Activated CD4-positive, alpha-beta memory T cell treated with anti-CD3 and anti-CD28 coated beads, Interleukin-2, amount 10 ng/mL, durations not matched to agents 7 days and 5 days (primary cell): ENCODE measurements around the gene DOCK7. TPM values are rescaled to one million over a fixed set of nuclear protein-coding genes. Genes with fewer than 3 reads are reported as not detected.
"Not testable (repeated sequence)": the region's sequence is repeated elsewhere in the genome, so short reads cannot be mapped to it uniquely, and the experiment has no call there.

ENCODE experiments used
- CTCF ChIA-PET: fragments of 350-600 bp; sonication (Branson Sonifier 250); formaldehyde crosslinking; loops from one replicate; lab custom pipeline; 2021; ENCODE audit warnings: antibody characterized with exemption, inconsistent platforms; lab: Charles Lee
- POLR2A ChIA-PET: fragments of 350-600 bp; sonication (Branson Sonifier 250); formaldehyde crosslinking; loops from one replicate; lab custom pipeline; 2021; ENCODE audit warnings: antibody characterized with exemption; lab: Charles Lee
- DNase-seq: peaks from one replicate; pipeline ENCODE4 v3.0.0-alpha.2; 2020
- H3K27ac Mint-ChIP-seq: one replicate; pipeline ENCODE4 v1.8.0; 2021; ENCODE audit warnings: mild to moderate bottlenecking, mixed read lengths
- H3K27me3 Mint-ChIP-seq: one replicate; pipeline ENCODE4 v1.8.0; 2021; ENCODE audit warnings: mixed read lengths
- H3K36me3 Mint-ChIP-seq: one replicate; pipeline ENCODE4 v1.8.0; 2021; ENCODE audit warnings: low read depth, mixed read lengths
- H3K4me1 Mint-ChIP-seq: one replicate; pipeline ENCODE4 v1.8.0; 2021; ENCODE audit warnings: mixed read lengths
- H3K4me3 Mint-ChIP-seq: one replicate; pipeline ENCODE4 v1.8.0; 2021; ENCODE audit warnings: mild to moderate bottlenecking, mixed read lengths
- H3K9me3 Mint-ChIP-seq: one replicate; pipeline ENCODE4 v1.8.0; 2021; ENCODE audit warnings: mixed read lengths
- total RNA-seq, 2 experiments: library from RNA; stranded (reverse); gene quantifications; one replicate each; pipeline ENCODE4 v1.2.3, GENCODE V29; 2021

The DOCK7 gene
- total RNA-seq, 2 experiments from 2014 or later: 7.6 to 13.5 TPM

DNA sequence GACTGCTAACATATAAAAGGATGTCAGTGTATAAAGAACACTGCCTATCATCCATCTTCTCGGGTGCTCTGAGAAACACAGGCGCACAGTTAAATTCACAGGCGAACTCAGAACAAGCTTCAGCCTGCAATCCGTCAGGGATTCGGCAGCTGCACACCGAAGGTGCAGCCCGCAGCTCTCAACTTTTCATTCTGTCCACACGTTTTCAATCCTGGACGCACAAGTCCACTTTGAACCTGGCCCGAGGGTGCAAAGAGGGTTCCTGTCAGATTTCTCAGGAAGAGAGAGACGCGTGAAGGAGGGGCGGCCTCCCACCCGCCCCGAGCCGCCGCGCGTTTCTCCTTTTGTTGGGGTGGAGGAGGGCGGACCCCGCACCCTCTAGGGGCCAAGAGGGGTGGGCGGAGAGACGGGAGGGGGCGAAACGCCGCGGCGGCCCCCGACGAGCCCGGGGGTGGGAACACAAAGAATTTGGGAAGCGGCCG lies 724 bp downstream of the DOCK7 start:
- ChIA-PET CTCF (no interaction called here), POLR2A (no interaction called here)
- H3K27ac Mint-ChIP-seq: peak overlapping the region; percentile 33
- no peaks in the 10 kb centered on the region for H3K27me3 Mint-ChIP-seq
- no peaks in the 10 kb centered on the region for H3K36me3 Mint-ChIP-seq
- H3K9me3 Mint-ChIP-seq: no peaks in the 10 kb centered on the region
- peak; percentile 26 for DNase-seq
- H3K4me1 Mint-ChIP-seq: peaks cover 30% of the 10 kb centered on the region
- H3K4me3 Mint-ChIP-seq: peak overlapping the region; percentile 87

DNA sequence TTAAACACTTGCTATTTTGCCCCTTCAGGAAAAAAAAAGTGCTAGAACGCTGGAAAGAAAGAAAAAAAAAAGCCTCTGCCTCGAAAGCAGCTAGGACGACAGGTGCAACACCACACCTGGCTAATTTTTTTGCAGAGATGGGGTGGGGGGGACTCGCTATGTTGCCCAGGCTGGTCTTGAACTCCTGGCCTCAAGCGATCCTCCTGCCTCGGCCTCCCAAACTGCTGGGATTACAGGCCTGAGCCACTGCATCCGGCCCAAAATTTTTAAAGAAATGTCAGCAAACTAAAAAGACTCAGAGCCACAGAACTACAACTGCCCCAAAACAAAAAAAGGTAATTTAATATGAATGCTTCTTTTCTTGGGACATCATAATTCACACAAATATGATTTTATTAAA lies 1.4 kb downstream of the DOCK7 start:
- CTCF ChIA-PET: interaction anchor here (0.7 kb wide), 1 partner anchor 262 kb away, joined by 3 read pairs; no protein-coding TSS in a partner anchor
- no peak for DNase-seq
- no peak overlapping the region for H3K27ac Mint-ChIP-seq

DNA sequence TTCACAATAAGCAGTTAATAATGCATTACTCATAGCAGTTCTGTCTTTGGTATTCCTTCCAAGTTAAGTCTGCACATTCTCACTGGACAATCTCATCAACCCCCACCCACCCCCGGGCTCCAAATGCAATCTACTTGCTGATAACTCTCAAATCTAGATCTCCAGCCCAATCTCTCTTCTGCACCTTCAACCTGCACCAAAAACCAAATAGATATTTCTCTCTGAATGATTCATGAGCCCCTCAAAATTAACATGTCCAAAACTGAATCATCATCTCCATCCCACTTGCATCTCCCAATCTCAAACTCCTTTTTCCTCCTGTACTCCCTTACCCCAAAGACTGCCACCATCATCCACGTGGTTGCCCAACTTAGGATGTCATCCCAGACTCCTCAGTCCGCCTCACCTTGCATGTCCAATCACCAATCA lies 2.7 kb downstream of the DOCK7 start:
- Mint-ChIP-seq H3K27me3 (no peaks in the 10 kb centered on the region), H3K4me1 (peaks cover 30% of the 10 kb centered on the region), H3K4me3 (no peak overlapping the region), H3K9me3 (no peaks in the 10 kb centered on the region), H3K36me3 (no peaks in the 10 kb centered on the region), H3K27ac (no peak overlapping the region)
- ChIA-PET CTCF (no interaction called here), POLR2A (no interaction called here)
- no peak for DNase-seq

More for the DNA sequence above, 1.4 kb downstream of the DOCK7 start:
- POLR2A ChIA-PET: no interaction called here
- H3K4me3 Mint-ChIP-seq: peak overlapping the region; percentile 87
- H3K9me3 Mint-ChIP-seq: no peaks in the 10 kb centered on the region
- H3K4me1 Mint-ChIP-seq: peaks cover 30% of the 10 kb centered on the region
- H3K27me3 Mint-ChIP-seq: no peaks in the 10 kb centered on the region
- no peaks in the 10 kb centered on the region for H3K36me3 Mint-ChIP-seq

- H3K27ac Mint-ChIP-seq: no peak overlapping the region
- no peaks in the 10 kb centered on the region for H3K36me3 Mint-ChIP-seq
- DNase-seq: no peak
- no peak overlapping the region for H3K4me3 Mint-ChIP-seq
- H3K9me3 Mint-ChIP-seq: no peaks in the 10 kb centered on the region
- CTCF ChIA-PET: no interaction called here
- peaks cover 14% of the 10 kb centered on the region for H3K4me1 Mint-ChIP-seq
- POLR2A ChIA-PET: no interaction called here
- H3K27me3 Mint-ChIP-seq: no peaks in the 10 kb centered on the region
Observed at GRCh38 chr1:62682531-62682930, 5.7 kb downstream of the DOCK7 start.

- H3K36me3 Mint-ChIP-seq, H3K27ac Mint-ChIP-seq, DNase-seq, CTCF ChIA-PET, POLR2A ChIA-PET, H3K4me3 Mint-ChIP-seq, H3K9me3 Mint-ChIP-seq, H3K4me1 Mint-ChIP-seq, H3K27me3 Mint-ChIP-seq: not testable (repeated sequence)
Observed at GRCh38 chr1:62680992-62681391, 7.2 kb downstream of the DOCK7 start.

DNA sequence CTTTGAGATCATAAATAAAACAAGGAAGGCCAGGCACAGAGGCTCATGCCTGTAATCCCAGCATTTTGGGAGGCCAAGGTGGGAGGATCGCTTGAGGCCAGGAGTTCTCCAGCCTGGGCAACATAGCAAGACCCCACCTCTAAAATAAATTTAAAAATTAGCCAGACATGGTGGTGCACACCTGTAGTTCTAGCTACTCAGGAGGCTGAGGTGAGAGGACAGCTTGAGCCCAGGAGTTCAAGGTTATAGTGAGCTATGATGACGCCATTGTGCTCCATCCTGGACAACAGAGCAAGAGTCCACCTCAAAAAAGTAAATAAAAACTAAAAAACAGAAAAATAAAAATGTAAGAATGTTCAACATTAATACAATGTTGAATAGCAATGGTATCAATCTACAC lies 10.4 kb downstream of the DOCK7 start:
- POLR2A ChIA-PET, H3K27ac Mint-ChIP-seq, DNase-seq, H3K4me3 Mint-ChIP-seq, H3K27me3 Mint-ChIP-seq, H3K4me1 Mint-ChIP-seq, H3K9me3 Mint-ChIP-seq, CTCF ChIA-PET, H3K36me3 Mint-ChIP-seq: not testable (repeated sequence)

- no peak overlapping the region for H3K27ac Mint-ChIP-seq
- H3K36me3 Mint-ChIP-seq: no peaks in the 10 kb centered on the region
- H3K9me3 Mint-ChIP-seq: no peaks in the 10 kb centered on the region
- DNase-seq: no peak
- no peaks in the 10 kb centered on the region for H3K27me3 Mint-ChIP-seq
- H3K4me3 Mint-ChIP-seq: no peak overlapping the region
- CTCF ChIA-PET: no interaction called here
- POLR2A ChIA-PET: no interaction called here
- no peaks in the 10 kb centered on the region for H3K4me1 Mint-ChIP-seq
Observed at GRCh38 chr1:62676611-62677356, 11.4 kb downstream of the DOCK7 start.

DNA sequence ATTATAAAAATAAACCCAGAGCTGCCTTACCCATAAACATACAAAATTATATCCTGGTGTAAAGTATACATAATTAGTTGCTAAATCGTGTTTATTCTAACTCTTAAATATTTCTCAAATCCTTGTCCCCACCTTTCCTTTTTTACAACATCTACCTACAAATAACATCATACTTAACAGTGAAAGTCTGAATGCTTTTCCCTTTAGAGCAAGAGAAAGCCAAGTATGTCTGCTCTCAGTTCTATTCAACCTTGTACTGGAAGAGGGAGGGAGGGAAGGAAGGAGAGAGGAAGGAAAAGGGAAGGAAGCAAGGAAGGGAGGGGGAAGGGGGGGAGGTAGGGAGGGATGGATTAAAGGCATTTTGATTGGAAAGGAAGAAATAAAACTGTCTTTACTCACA lies 14.6 kb downstream of the DOCK7 start:
- Mint-ChIP-seq H3K9me3 (no peaks in the 10 kb centered on the region), H3K4me3 (no peak overlapping the region), H3K4me1 (no peaks in the 10 kb centered on the region), H3K27me3 (no peaks in the 10 kb centered on the region), H3K27ac (no peak overlapping the region), H3K36me3 (no peaks in the 10 kb centered on the region)
- CTCF ChIA-PET: no interaction called here
- POLR2A ChIA-PET: no interaction called here
- DNase-seq: no peak

GRCh38 chr1:62672029-62672428 lies 16.2 kb downstream of the DOCK7 start:
- Mint-ChIP-seq H3K4me3 (no peak overlapping the region), H3K27me3 (no peaks in the 10 kb centered on the region), H3K36me3 (no peaks in the 10 kb centered on the region), H3K4me1 (no peaks in the 10 kb centered on the region), H3K27ac (no peak overlapping the region), H3K9me3 (no peaks in the 10 kb centered on the region)
- no peak for DNase-seq
- ChIA-PET POLR2A (no interaction called here), CTCF (no interaction called here)

- Mint-ChIP-seq H3K27me3 (no peaks in the 10 kb centered on the region), H3K27ac (no peak overlapping the region), H3K9me3 (no peaks in the 10 kb centered on the region), H3K4me3 (no peak overlapping the region), H3K4me1 (no peaks in the 10 kb centered on the region), H3K36me3 (peaks cover 5% of the 10 kb centered on the region)
- DNase-seq: no peak
- ChIA-PET POLR2A (no interaction called here), CTCF (no interaction called here)
Observed at GRCh38 chr1:62654744-62655143, 33.4 kb downstream of the DOCK7 start.

DNA sequence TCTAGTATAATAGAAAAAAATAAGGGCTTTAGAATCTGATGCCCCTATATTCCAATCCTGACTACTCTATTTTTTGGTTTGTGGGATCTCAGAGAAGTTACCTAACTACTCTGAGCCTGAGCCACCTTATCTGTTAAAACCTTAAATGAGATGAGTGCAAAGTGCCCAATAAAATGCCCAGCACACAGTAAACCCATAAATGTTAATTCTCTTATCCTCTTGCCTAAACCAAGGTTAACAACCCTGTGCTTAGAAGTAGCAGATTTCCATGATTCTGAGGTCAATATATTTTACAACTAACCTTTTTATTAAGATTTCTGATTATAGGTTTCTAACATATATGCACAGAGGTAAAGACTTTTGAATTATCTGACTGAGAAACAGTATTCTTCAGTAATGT lies 35.8 kb downstream of the DOCK7 start:
- no peak overlapping the region for H3K27ac Mint-ChIP-seq
- no peak overlapping the region for H3K4me3 Mint-ChIP-seq
- POLR2A ChIA-PET: no interaction called here
- H3K27me3 Mint-ChIP-seq: no peaks in the 10 kb centered on the region
- no peaks in the 10 kb centered on the region for H3K4me1 Mint-ChIP-seq
- no peaks in the 10 kb centered on the region for H3K9me3 Mint-ChIP-seq
- DNase-seq: no peak
- H3K36me3 Mint-ChIP-seq: peaks cover 5% of the 10 kb centered on the region
- CTCF ChIA-PET: no interaction called here

DNA sequence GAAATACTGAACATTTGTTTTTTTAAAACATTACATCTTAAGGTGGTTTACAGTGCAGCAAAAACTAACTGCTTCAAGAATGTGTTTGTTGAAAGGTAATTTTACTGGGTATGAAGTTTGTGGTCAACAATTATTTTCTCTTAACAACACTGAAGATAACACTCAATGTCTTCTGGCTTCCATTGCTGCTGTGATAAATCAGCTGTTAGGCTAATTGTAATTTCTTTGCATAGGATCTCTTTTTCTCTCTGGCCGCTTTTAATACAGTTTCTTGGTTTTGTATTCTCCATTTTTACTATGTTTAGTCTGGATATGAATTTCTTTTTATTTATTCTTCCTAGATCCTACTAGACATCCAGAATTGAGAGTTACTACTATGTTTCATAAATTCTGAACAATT lies 44.9 kb downstream of the DOCK7 start:
- ChIA-PET CTCF (no interaction called here), POLR2A (no interaction called here)
- Mint-ChIP-seq H3K36me3 (peaks cover 2% of the 10 kb centered on the region), H3K9me3 (no peaks in the 10 kb centered on the region), H3K27ac (no peak overlapping the region), H3K4me1 (no peaks in the 10 kb centered on the region), H3K27me3 (no peaks in the 10 kb centered on the region), H3K4me3 (no peak overlapping the region)
- DNase-seq: no peak

DNA sequence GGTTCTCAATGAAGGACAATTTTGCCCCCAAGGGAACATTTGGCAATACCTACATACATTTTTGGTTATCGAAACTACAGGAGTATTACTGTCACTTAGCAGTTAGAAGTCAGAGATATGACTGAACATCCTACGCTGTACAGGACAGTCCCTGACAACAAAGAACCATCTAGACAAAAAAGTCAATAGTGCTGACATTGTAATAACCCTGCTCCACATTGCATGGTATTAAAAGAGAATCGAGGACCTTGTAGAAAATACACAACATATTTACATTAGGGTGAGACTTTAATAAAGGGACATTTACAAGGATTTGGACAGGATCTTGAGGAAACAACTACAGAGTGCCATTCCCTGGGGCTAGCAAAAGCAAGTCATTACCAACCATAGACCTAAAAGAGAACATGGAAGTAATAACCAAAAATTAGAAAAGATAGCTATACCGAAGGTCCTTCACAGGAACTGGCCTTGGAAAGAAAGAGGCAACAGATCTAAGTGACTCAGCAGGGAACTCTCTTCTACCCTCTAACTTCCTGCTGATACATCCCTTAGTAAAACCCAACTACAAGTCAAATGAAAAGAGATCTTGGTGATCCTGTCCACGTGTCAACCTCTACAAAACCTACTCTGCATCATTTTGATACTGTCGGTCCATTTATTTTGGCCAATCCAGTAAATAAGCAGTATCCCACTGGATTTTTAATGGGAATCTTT lies 50.6 kb downstream of the DOCK7 start:
- no peak for DNase-seq
- Mint-ChIP-seq H3K27ac (no peak overlapping the region), H3K9me3 (no peaks in the 10 kb centered on the region), H3K4me3 (no peak overlapping the region), H3K27me3 (no peaks in the 10 kb centered on the region), H3K36me3 (peaks cover 6% of the 10 kb centered on the region), H3K4me1 (no peaks in the 10 kb centered on the region)
- POLR2A ChIA-PET: no interaction called here
- CTCF ChIA-PET: no interaction called here

DNA sequence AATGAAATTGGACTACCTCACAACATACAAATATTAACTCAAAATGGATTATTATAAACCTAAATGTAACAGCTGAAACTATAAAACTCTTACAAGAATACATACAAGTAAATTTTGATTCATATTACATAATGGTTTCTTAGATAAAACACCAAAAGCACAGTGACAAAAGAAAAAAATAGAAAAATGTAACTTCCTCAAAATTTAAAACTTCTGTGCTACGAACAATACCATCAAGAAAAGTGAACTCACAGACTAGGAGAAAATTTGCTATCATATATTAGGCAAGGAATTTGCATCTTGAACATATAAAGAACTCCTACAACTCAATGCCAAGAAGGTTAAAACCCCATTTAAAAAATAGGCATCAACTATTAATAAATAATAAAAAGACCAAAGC lies 59.7 kb downstream of the DOCK7 start:
- Mint-ChIP-seq H3K27me3 (no peaks in the 10 kb centered on the region), H3K4me1 (peaks cover 6% of the 10 kb centered on the region), H3K9me3 (no peaks in the 10 kb centered on the region), H3K27ac (no peak overlapping the region), H3K36me3 (peaks cover 2% of the 10 kb centered on the region), H3K4me3 (no peak overlapping the region)
- ChIA-PET CTCF (no interaction called here), POLR2A (no interaction called here)
- DNase-seq: no peak
